ENCODE results near the gene MYCN. TPM values are rescaled to one million over a fixed set of nuclear protein-coding genes. Genes with fewer than 3 reads are reported as not detected.

The MYCN gene
- polyA plus RNA-seq, 1 of the 3 experiments (the other 2 are of a cell fraction): 0.03 TPM

DNA sequence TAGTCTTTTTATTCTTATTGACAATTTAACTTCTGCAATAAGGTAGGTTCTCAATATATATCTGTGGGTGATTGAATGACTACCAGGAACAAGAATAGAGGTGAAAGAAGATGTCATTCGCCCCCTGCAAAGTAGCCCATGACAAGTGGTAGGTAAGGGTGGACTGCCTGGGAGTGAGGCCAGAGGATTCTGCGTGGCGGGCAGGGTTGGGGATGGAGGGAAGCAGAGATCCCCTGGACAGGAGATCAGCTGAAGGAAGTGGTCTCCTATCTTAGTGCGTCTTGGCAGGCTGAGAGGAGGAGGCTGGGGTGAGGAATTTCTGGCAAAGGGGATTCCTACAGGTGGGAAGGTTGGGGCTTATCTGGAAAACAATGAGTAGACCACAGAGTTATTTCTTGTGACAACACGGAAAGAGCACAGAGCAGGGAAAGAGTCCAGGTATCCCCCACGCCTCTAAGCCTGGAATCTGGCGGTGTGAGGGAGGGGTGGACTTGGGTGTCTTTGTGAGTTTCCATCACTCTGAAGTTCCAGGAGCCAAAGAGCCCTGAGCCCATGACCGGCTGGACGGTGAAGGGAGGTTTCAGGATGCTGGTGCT, 21.5 kb upstream of the MYCN start:
- H4K20me1 ChIP-seq (ENCODE audit: insufficient read depth): no peaks in the 10 kb centered on the region
- H2AFZ ChIP-seq (ENCODE audit: low read depth): no peak overlapping the region
- no peak overlapping the region for H3K9ac ChIP-seq
- H3F3A ChIP-seq (replicated peaks; ENCODE audit: insufficient read depth): no peaks in the 10 kb centered on the region
- no peaks in the 10 kb centered on the region for H3K9me2 ChIP-seq
- H3K79me2 ChIP-seq (ENCODE audit: insufficient read depth): no peaks in the 10 kb centered on the region
- no peak overlapping the region for H3K4me3 ChIP-seq (ENCODE audit: low read depth in 2 of 2, low read length in 1 of 2)
- DNase-seq: no peak
- H3K27ac ChIP-seq (ENCODE audit: low read depth in 2 of 2, low read length in 1 of 2): no peak overlapping the region
- H3K27me3 ChIP-seq (ENCODE audit: insufficient read depth): no peaks in the 10 kb centered on the region
- ChIA-PET CTCF (interaction anchor here (1.0 to 1.3 kb wide), 2 partner anchors 122 to 690 kb away, joined by 3 read pairs; no protein-coding TSS in a partner anchor), POLR2A (no interaction called here)
- 40% methylated on average over 9 of the region's 9 CpGs for WGBS (ENCODE audit: low lambda C conversion rate)
- no peaks in the 10 kb centered on the region for H3K9me3 ChIP-seq
- TF ChIP-seq NRF1 (IDR thresholded peaks at IDR 0.05; ENCODE audit: low read depth, low read length): no peak
- TF ChIP-seq, protein P1, sequence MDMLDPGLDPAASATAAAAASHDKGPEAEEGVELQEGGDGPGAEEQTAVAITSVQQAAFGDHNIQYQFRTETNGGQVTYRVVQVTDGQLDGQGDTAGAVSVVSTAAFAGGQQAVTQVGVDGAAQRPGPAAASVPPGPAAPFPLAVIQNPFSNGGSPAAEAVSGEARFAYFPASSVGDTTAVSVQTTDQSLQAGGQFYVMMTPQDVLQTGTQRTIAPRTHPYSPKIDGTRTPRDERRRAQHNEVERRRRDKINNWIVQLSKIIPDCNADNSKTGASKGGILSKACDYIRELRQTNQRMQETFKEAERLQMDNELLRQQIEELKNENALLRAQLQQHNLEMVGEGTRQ (IDR thresholded peaks at IDR 0.05; ENCODE audit: borderline replicate concordance, low read depth, low read length): no peak
- TF ChIP-seq, protein P2, sequence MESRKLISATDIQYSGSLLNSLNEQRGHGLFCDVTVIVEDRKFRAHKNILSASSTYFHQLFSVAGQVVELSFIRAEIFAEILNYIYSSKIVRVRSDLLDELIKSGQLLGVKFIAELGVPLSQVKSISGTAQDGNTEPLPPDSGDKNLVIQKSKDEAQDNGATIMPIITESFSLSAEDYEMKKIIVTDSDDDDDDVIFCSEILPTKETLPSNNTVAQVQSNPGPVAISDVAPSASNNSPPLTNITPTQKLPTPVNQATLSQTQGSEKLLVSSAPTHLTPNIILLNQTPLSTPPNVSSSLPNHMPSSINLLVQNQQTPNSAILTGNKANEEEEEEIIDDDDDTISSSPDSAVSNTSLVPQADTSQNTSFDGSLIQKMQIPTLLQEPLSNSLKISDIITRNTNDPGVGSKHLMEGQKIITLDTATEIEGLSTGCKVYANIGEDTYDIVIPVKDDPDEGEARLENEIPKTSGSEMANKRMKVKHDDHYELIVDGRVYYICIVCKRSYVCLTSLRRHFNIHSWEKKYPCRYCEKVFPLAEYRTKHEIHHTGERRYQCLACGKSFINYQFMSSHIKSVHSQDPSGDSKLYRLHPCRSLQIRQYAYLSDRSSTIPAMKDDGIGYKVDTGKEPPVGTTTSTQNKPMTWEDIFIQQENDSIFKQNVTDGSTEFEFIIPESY (IDR thresholded peaks at IDR 0.05; ENCODE audit: borderline replicate concordance, low read depth): no peak
- TF ChIP-seq TEAD4 (IDR thresholded peaks at IDR 0.05; ENCODE audit: borderline replicate concordance, insufficient read depth): no peak
- TF ChIP-seq FOSL2 (IDR thresholded peaks at IDR 0.05; ENCODE audit: borderline replicate concordance, low read depth): no peak
- TF ChIP-seq, protein P3, sequence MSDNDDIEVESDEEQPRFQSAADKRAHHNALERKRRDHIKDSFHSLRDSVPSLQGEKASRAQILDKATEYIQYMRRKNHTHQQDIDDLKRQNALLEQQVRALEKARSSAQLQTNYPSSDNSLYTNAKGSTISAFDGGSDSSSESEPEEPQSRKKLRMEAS (IDR thresholded peaks at IDR 0.05; ENCODE audit: low read depth): no peak
- TF ChIP-seq, protein P4, sequence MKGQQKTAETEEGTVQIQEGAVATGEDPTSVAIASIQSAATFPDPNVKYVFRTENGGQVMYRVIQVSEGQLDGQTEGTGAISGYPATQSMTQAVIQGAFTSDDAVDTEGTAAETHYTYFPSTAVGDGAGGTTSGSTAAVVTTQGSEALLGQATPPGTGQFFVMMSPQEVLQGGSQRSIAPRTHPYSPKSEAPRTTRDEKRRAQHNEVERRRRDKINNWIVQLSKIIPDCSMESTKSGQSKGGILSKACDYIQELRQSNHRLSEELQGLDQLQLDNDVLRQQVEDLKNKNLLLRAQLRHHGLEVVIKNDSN (IDR thresholded peaks at IDR 0.05; ENCODE audit: borderline replicate concordance, low read depth): no peak
- no peak for TF ChIP-seq POLR2AphosphoS5 (IDR thresholded peaks at IDR 0.05; ENCODE audit: low read depth, low read length)
- no peak for TF ChIP-seq MXI1 (IDR thresholded peaks at IDR 0.05; ENCODE audit: low read depth, low read length)
- TF ChIP-seq JUND (IDR thresholded peaks at IDR 0.05): no peak
- TF ChIP-seq, protein P5, sequence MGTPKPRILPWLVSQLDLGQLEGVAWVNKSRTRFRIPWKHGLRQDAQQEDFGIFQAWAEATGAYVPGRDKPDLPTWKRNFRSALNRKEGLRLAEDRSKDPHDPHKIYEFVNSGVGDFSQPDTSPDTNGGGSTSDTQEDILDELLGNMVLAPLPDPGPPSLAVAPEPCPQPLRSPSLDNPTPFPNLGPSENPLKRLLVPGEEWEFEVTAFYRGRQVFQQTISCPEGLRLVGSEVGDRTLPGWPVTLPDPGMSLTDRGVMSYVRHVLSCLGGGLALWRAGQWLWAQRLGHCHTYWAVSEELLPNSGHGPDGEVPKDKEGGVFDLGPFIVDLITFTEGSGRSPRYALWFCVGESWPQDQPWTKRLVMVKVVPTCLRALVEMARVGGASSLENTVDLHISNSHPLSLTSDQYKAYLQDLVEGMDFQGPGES (IDR thresholded peaks at IDR 0.05; ENCODE audit: low read depth, low read length): no peak
- TF ChIP-seq FOXM1 (IDR thresholded peaks at IDR 0.05; ENCODE audit: low read depth): no peak
- no peak for TF ChIP-seq RFX5 (IDR thresholded peaks at IDR 0.05; ENCODE audit: low read length)
- no peak for TF ChIP-seq TCF12 (IDR thresholded peaks at IDR 0.05)
- no peak for TF ChIP-seq MEF2A (IDR thresholded peaks at IDR 0.05; ENCODE audit: borderline replicate concordance, low read depth)
- no peak for TF ChIP-seq NFIC (IDR thresholded peaks at IDR 0.05; ENCODE audit: borderline replicate concordance)
- TF ChIP-seq SIN3A (IDR thresholded peaks at IDR 0.05; ENCODE audit: borderline replicate concordance, low read depth, low read length): no peak
- TF ChIP-seq, protein P6, sequence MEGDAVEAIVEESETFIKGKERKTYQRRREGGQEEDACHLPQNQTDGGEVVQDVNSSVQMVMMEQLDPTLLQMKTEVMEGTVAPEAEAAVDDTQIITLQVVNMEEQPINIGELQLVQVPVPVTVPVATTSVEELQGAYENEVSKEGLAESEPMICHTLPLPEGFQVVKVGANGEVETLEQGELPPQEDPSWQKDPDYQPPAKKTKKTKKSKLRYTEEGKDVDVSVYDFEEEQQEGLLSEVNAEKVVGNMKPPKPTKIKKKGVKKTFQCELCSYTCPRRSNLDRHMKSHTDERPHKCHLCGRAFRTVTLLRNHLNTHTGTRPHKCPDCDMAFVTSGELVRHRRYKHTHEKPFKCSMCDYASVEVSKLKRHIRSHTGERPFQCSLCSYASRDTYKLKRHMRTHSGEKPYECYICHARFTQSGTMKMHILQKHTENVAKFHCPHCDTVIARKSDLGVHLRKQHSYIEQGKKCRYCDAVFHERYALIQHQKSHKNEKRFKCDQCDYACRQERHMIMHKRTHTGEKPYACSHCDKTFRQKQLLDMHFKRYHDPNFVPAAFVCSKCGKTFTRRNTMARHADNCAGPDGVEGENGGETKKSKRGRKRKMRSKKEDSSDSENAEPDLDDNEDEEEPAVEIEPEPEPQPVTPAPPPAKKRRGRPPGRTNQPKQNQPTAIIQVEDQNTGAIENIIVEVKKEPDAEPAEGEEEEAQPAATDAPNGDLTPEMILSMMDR (IDR thresholded peaks at IDR 0.05): no peak
- TF ChIP-seq, protein P7, sequence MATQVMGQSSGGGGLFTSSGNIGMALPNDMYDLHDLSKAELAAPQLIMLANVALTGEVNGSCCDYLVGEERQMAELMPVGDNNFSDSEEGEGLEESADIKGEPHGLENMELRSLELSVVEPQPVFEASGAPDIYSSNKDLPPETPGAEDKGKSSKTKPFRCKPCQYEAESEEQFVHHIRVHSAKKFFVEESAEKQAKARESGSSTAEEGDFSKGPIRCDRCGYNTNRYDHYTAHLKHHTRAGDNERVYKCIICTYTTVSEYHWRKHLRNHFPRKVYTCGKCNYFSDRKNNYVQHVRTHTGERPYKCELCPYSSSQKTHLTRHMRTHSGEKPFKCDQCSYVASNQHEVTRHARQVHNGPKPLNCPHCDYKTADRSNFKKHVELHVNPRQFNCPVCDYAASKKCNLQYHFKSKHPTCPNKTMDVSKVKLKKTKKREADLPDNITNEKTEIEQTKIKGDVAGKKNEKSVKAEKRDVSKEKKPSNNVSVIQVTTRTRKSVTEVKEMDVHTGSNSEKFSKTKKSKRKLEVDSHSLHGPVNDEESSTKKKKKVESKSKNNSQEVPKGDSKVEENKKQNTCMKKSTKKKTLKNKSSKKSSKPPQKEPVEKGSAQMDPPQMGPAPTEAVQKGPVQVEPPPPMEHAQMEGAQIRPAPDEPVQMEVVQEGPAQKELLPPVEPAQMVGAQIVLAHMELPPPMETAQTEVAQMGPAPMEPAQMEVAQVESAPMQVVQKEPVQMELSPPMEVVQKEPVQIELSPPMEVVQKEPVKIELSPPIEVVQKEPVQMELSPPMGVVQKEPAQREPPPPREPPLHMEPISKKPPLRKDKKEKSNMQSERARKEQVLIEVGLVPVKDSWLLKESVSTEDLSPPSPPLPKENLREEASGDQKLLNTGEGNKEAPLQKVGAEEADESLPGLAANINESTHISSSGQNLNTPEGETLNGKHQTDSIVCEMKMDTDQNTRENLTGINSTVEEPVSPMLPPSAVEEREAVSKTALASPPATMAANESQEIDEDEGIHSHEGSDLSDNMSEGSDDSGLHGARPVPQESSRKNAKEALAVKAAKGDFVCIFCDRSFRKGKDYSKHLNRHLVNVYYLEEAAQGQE (IDR thresholded peaks at IDR 0.05; ENCODE audit: low read depth, low read length): no peak
- TF ChIP-seq, protein P8, sequence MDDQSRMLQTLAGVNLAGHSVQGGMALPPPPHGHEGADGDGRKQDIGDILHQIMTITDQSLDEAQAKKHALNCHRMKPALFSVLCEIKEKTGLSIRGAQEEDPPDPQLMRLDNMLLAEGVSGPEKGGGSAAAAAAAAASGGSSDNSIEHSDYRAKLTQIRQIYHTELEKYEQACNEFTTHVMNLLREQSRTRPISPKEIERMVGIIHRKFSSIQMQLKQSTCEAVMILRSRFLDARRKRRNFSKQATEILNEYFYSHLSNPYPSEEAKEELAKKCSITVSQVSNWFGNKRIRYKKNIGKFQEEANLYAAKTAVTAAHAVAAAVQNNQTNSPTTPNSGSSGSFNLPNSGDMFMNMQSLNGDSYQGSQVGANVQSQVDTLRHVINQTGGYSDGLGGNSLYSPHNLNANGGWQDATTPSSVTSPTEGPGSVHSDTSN (IDR thresholded peaks at IDR 0.05): no peak
- H3K4me1 ChIP-seq (ENCODE audit: control insufficient read depth in 1 of 2, insufficient read depth in 2 of 2, low read depth in 1 of 2, low read length in 1 of 2): peaks cover 0 to 20% of the 10 kb centered on the region in 2 experiments; a peak in 1 of 4 replicates
- H3K4me2 ChIP-seq: no peak overlapping the region
- H3K36me3 ChIP-seq (replicated peaks in 1 of 2; ENCODE audit: control insufficient read depth in 1 of 2, insufficient read depth in 2 of 2, low read length in 1 of 2): no peaks in the 10 kb centered on the region
